Measurements from ENCODE around the gene MRPS26. TPM values are rescaled to one million over a fixed set of nuclear protein-coding genes. Genes with fewer than 3 reads are reported as not detected.

The MRPS26 gene
- total RNA-seq, 4 donors from 2014 or later: 58.7 to 69.8 (median 62.8) TPM

GRCh38 chr20:3027987-3028386, 17.9 kb upstream of the MRPS26 start:
- peaks cover 0 to 61% of the 10 kb centered on the region in 2 donors for H3K36me3 ChIP-seq
- intact Hi-C loops (cut with DNase I; ENCODE audit: low total_unique reads): no loop called here
- in situ Hi-C loops (cut with MboI; ENCODE audit: low sequenced_read_pairs in 4 of 4): no loop called here
- no peak overlapping the region for H3K4me3 ChIP-seq
- TF ChIP-seq CTCF (IDR thresholded peaks at IDR 0.05 in 4 of 5, conservative IDR thresholded peaks at IDR 0.05 in 1 of 5): no peak
- no peak for ATAC-seq
- H3K4me1 ChIP-seq: peaks cover 0 to 2% of the 10 kb centered on the region in 2 donors
- H3K9me3 ChIP-seq: no peaks in the 10 kb centered on the region
- no peak overlapping the region for H3K27ac ChIP-seq
- no peaks in the 10 kb centered on the region for H3K27me3 ChIP-seq
- DNase-seq: no peak

GRCh38 chr20:3031524-3032147, 14.2 kb upstream of the MRPS26 start:
- intact Hi-C loops (cut with DNase I; ENCODE audit: low total_unique reads): no loop called here
- no peak for DNase-seq
- in situ Hi-C loops (cut with MboI; ENCODE audit: low sequenced_read_pairs in 4 of 4): no loop called here
- no peak overlapping the region for H3K4me3 ChIP-seq
- peaks cover 0 to 3% of the 10 kb centered on the region in 2 donors for H3K4me1 ChIP-seq
- H3K27me3 ChIP-seq: no peaks in the 10 kb centered on the region
- no peaks in the 10 kb centered on the region for H3K9me3 ChIP-seq
- ATAC-seq: no peak
- no peak overlapping the region for H3K27ac ChIP-seq
- H3K36me3 ChIP-seq: peaks cover 0 to 57% of the 10 kb centered on the region in 2 donors
- TF ChIP-seq CTCF (IDR thresholded peaks at IDR 0.05 in 4 of 5, conservative IDR thresholded peaks at IDR 0.05 in 1 of 5): no peak
- no peak for TF ChIP-seq POLR2A (IDR thresholded peaks at IDR 0.05)

- Histone ChIP-seq H3K9me3 (no peaks in the 10 kb centered on the region), H3K36me3 (peaks cover 0 to 55% of the 10 kb centered on the region in 2 donors), H3K27ac (peak overlapping the region in 3 of 4 donors; percentile 41 to 61 (median 57)), H3K4me1 (peaks cover 0 to 3% of the 10 kb centered on the region in 2 donors), H3K4me3 (no peak overlapping the region), H3K27me3 (no peaks in the 10 kb centered on the region)
- intact Hi-C loops (cut with DNase I; ENCODE audit: low total_unique reads) (no loop called here), in situ Hi-C loops (cut with MboI; ENCODE audit: low sequenced_read_pairs in 4 of 4) (no loop called here)
- no peak for TF ChIP-seq CTCF (IDR thresholded peaks at IDR 0.05 in 4 of 5, conservative IDR thresholded peaks at IDR 0.05 in 1 of 5)
- TF ChIP-seq POLR2A (IDR thresholded peaks at IDR 0.05): no peak
- DNase-seq: peak; percentile 42 to 72
- peak; percentile 51 to 59 for ATAC-seq
These were observed 13.2 kb upstream of the MRPS26 start for GRCh38 chr20:3032624-3033023.

GRCh38 chr20:3037654-3038053, 8.2 kb upstream of the MRPS26 start:
- no peak overlapping the region for H3K4me3 ChIP-seq
- H3K4me1 ChIP-seq: peaks cover 0 to 9% of the 10 kb centered on the region in 2 donors
- H3K9me3 ChIP-seq: no peaks in the 10 kb centered on the region
- DNase-seq (no peak), ATAC-seq (no peak)
- H3K27me3 ChIP-seq: no peaks in the 10 kb centered on the region
- in situ Hi-C loops (cut with MboI; ENCODE audit: low sequenced_read_pairs in 4 of 4) (no loop called here), intact Hi-C loops (cut with DNase I; ENCODE audit: low total_unique reads) (no loop called here)
- H3K36me3 ChIP-seq: peaks cover 0 to 61% of the 10 kb centered on the region in 2 donors
- TF ChIP-seq CTCF (IDR thresholded peaks at IDR 0.05 in 4 of 5, conservative IDR thresholded peaks at IDR 0.05 in 1 of 5) (no peak), POLR2A (IDR thresholded peaks at IDR 0.05) (no peak)
- no peak overlapping the region for H3K27ac ChIP-seq

- DNase-seq: no peak
- no peak for TF ChIP-seq CTCF (IDR thresholded peaks at IDR 0.05 in 4 of 5, conservative IDR thresholded peaks at IDR 0.05 in 1 of 5)
- TF ChIP-seq POLR2A (IDR thresholded peaks at IDR 0.05): no peak
- in situ Hi-C loops (cut with MboI; ENCODE audit: low sequenced_read_pairs in 4 of 4): no loop called here
These were observed 7.4 kb upstream of the MRPS26 start for GRCh38 chr20:3038454-3038853.

More at GRCh38 chr20:3038454-3038853, 7.4 kb upstream of the MRPS26 start:
- Histone ChIP-seq H3K27ac (no peak overlapping the region), H3K27me3 (no peaks in the 10 kb centered on the region), H3K36me3 (peaks cover 0 to 61% of the 10 kb centered on the region in 2 donors), H3K4me3 (no peak overlapping the region), H3K9me3 (no peaks in the 10 kb centered on the region), H3K4me1 (peaks cover 3 to 6% of the 10 kb centered on the region in 2 donors)
- intact Hi-C loops (cut with DNase I; ENCODE audit: low total_unique reads): no loop called here
- ATAC-seq: no peak
